ENCODE results near the gene EML4.

DNA sequence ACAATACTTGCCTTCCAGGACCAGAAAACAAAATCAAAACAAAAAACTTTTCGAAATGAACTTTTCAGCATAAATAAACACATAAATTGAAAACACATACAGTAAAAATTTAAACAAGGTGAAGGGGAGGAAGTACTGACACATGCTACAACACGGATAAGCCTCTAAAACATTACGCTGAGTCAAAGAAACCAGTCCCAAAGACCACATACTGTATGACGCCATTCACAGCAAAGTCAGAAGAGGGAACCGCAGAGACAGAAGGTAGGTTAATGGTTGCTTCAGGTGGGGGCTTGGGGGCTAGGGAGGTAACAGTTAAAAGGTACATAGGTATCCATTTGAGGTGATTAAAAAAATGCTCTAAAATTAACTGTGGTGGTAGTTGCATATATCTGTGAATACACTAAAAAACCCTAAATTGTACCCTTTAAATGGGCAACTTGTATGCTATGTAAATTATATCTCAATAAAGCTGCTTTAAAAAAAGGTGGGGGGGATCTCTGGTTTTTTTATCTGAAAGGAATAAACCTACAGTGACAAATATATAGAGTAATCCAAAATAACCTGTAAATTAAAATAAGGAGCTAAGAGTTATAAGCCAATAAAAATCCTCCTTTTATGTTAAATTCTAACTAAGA lies 184.8 kb downstream of the EML4 start:
- TF ChIP-seq, protein P1, sequence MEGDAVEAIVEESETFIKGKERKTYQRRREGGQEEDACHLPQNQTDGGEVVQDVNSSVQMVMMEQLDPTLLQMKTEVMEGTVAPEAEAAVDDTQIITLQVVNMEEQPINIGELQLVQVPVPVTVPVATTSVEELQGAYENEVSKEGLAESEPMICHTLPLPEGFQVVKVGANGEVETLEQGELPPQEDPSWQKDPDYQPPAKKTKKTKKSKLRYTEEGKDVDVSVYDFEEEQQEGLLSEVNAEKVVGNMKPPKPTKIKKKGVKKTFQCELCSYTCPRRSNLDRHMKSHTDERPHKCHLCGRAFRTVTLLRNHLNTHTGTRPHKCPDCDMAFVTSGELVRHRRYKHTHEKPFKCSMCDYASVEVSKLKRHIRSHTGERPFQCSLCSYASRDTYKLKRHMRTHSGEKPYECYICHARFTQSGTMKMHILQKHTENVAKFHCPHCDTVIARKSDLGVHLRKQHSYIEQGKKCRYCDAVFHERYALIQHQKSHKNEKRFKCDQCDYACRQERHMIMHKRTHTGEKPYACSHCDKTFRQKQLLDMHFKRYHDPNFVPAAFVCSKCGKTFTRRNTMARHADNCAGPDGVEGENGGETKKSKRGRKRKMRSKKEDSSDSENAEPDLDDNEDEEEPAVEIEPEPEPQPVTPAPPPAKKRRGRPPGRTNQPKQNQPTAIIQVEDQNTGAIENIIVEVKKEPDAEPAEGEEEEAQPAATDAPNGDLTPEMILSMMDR (IDR thresholded peaks at IDR 0.05) = no peak
- TF ChIP-seq EZH2 (IDR thresholded peaks at IDR 0.05) = no peak

Measured in neural progenitor cell (in vitro differentiated cells).